ENCODE data around the gene ACTR3. TPM values are rescaled to one million over a fixed set of nuclear protein-coding genes. Genes with fewer than 3 reads are reported as not detected.

The ACTR3 gene
- total RNA-seq, 1 experiment from 2014 or later = 169 TPM

GRCh38 chr2:113922784-113923183, 32.9 kb downstream of the ACTR3 start (continued):
- TF ChIP-seq PRDM15 (CRISPR knock-in tag; IDR thresholded peaks at IDR 0.05) (no peak), ZNF121 (CRISPR knock-in tag; IDR thresholded peaks at IDR 0.05) (no peak), ZNF219 (CRISPR knock-in tag; IDR thresholded peaks at IDR 0.05; ENCODE audit: borderline replicate concordance) (no peak)

GRCh38 chr2:113925884-113926283, 36.0 kb downstream of the ACTR3 start:
- CTCF ChIA-PET = no interaction called here
- H3K4me1 Mint-ChIP-seq = no peaks in the 10 kb centered on the region
- ATAC-seq = no peak

More at GRCh38 chr2:113925884-113926283, 36.0 kb downstream of the ACTR3 start:
- Mint-ChIP-seq H3K9me3 (no peaks in the 10 kb centered on the region), H3K4me3 (no peak overlapping the region), H3K27me3 (ENCODE audit: low read depth) (no peaks in the 10 kb centered on the region), H3K27ac (no peak overlapping the region), H3K36me3 (peaks cover 17% of the 10 kb centered on the region)
- TF ChIP-seq ZNF232 (CRISPR knock-in tag; IDR thresholded peaks at IDR 0.05) (no peak), RELA (CRISPR knock-in tag; IDR thresholded peaks at IDR 0.05; ENCODE audit: borderline replicate concordance) (no peak), ZNF532 (CRISPR knock-in tag; IDR thresholded peaks at IDR 0.05; ENCODE audit: borderline replicate concordance) (no peak), JUN (CRISPR knock-in tag; IDR thresholded peaks at IDR 0.05) (no peak), ZNF423 (CRISPR knock-in tag; IDR thresholded peaks at IDR 0.05) (no peak), GABPB1 (CRISPR knock-in tag; IDR thresholded peaks at IDR 0.05) (no peak), ZNF416 (CRISPR knock-in tag; IDR thresholded peaks at IDR 0.05) (no peak), ESRRA (CRISPR knock-in tag; IDR thresholded peaks at IDR 0.05; ENCODE audit: borderline replicate concordance) (no peak), ZNF219 (CRISPR knock-in tag; IDR thresholded peaks at IDR 0.05; ENCODE audit: borderline replicate concordance) (no peak), PRDM15 (CRISPR knock-in tag; IDR thresholded peaks at IDR 0.05) (no peak)
- TF ChIP-seq, protein P1, sequence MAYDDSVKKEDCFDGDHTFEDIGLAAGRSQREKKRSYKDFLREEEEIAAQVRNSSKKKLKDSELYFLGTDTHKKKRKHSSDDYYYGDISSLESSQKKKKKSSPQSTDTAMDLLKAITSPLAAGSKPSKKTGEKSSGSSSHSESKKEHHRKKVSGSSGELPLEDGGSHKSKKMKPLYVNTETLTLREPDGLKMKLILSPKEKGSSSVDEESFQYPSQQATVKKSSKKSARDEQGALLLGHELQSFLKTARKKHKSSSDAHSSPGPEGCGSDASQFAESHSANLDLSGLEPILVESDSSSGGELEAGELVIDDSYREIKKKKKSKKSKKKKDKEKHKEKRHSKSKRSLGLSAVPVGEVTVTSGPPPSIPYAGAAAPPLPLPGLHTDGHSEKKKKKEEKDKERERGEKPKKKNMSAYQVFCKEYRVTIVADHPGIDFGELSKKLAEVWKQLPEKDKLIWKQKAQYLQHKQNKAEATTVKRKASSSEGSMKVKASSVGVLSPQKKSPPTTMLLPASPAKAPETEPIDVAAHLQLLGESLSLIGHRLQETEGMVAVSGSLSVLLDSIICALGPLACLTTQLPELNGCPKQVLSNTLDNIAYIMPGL (CRISPR knock-in tag; IDR thresholded peaks at IDR 0.05) = no peak
- TF ChIP-seq, protein P2, sequence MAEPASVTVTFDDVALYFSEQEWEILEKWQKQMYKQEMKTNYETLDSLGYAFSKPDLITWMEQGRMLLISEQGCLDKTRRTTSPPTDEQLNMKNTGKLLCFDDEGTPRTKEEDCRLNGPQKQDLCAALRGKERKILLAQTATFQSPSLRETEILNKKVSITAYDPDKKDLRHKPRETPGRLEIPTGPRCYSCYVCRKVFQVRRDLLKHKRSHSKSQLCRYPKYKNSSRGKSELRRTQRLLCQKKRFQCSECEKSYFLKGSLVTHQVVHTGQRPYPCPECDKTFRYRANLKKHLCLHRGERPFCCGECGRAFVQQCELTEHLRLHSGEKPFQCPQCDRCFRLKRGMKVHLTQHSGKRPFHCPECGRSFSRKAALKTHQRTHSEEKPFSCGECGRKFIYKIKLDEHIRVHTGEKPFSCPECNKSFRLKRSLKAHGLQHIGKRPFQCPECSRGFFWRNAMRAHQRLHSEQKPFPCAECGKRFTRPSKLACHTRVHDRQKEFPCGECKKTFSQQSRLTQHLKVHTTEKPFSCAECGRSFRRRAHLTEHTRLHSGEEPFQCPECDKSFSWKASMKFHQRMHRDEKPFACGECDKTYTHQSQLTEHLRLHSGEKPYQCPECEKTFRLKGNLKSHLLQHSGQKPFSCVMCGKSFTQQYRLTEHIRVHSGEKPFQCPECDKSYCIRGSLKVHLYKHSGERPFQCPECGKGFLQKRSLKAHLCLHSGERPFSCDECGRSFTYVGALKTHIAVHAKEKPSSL (CRISPR knock-in tag; conservative IDR thresholded peaks at IDR 0.05) = no peak
- TF ChIP-seq, protein P3, sequence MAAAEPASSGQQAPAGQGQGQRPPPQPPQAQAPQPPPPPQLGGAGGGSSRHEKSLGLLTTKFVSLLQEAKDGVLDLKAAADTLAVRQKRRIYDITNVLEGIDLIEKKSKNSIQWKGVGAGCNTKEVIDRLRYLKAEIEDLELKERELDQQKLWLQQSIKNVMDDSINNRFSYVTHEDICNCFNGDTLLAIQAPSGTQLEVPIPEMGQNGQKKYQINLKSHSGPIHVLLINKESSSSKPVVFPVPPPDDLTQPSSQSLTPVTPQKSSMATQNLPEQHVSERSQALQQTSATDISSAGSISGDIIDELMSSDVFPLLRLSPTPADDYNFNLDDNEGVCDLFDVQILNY (CRISPR knock-in tag; IDR thresholded peaks at IDR 0.05) = no peak
- DNase-seq (ENCODE audit: low spot score) = no peak
- POLR2A ChIA-PET = no interaction called here

Data from WTC11 (cell line).